Coronary artery (tissue), 2 donors: ENCODE measurements around the gene FRMD3.
"Not testable (repeated sequence)": the region's sequence is repeated elsewhere in the genome, so short reads cannot be mapped to it uniquely, and the experiment has no call there.

ENCODE experiments used
- DNase-seq: peaks from one replicate; pipeline ENCODE4 v3.0.0-alpha.2; 2017; ENCODE audit warnings: low spot score
- H3K27ac ChIP-seq, 2 donors: fragments of 200-600 bp; sonication (generic); one replicate each; pipeline ENCODE4 v1.5.1; 2016 to 2019
- H3K4me3 ChIP-seq: fragments of 200-600 bp; sonication (generic); 2 replicates; pipeline ENCODE4 v1.5.1; 2016; ENCODE audit warnings: mild to moderate bottlenecking, moderate library complexity
- CTCF ChIP-seq: fragments of 200-600 bp; sonication (generic); IDR thresholded peaks from one replicate; pipeline ENCODE4 v1.5.1; 2019; ENCODE audit warnings: antibody characterized with exemption

Gene FRMD3

GRCh38 chr9:83382421-83382820 is 155.8 kb downstream of the FRMD3 start:
- DNase-seq = no peak

DNA sequence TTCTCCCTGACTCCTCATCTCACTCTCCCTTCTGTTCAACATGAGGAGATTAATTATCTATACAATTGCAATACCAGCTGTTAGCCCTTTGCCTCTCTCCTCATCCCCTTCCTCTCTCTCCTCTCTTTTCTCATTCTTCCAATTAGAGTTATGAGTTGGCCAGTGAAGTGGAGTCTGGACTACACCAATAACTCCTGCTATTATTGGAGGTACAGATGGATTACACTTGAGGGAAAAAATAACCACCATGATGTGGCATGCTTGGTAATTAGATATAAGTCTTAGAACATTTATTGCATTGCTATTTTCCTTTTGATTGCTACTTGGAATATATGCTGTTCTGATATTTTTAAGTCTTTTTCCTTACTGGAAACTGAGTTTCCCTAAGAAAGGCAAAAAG is 159.2 kb downstream of the FRMD3 start:
- no peak for TF ChIP-seq CTCF
- no peak overlapping the region for H3K4me3 ChIP-seq
- no peak for DNase-seq
- no peak overlapping the region for H3K27ac ChIP-seq

More at GRCh38 chr9:83382421-83382820, 155.8 kb downstream of the FRMD3 start:
- TF ChIP-seq CTCF = no peak
- Histone ChIP-seq H3K27ac (no peak overlapping the region), H3K4me3 (no peak overlapping the region)

GRCh38 chr9:83372957-83373356 is 165.2 kb downstream of the FRMD3 start:
- Histone ChIP-seq H3K4me3 (no peak overlapping the region), H3K27ac (no peak overlapping the region)
- no peak for TF ChIP-seq CTCF
- DNase-seq = no peak

GRCh38 chr9:83367326-83367725 is 170.9 kb downstream of the FRMD3 start:
- no peak overlapping the region for H3K4me3 ChIP-seq
- no peak for DNase-seq
- no peak for TF ChIP-seq CTCF
- no peak overlapping the region for H3K27ac ChIP-seq

- Histone ChIP-seq H3K27ac (no peak overlapping the region), H3K4me3 (no peak overlapping the region)
- no peak for DNase-seq
- TF ChIP-seq CTCF = no peak
Observed at GRCh38 chr9:83362341-83362995, 175.7 kb downstream of the FRMD3 start.

- TF ChIP-seq CTCF = no peak
- no peak overlapping the region for H3K4me3 ChIP-seq
Observed at GRCh38 chr9:83359039-83359438, 179.2 kb downstream of the FRMD3 start.

GRCh38 chr9:83358493-83358892 is 179.7 kb downstream of the FRMD3 start:
- H3K4me3 ChIP-seq, H3K27ac ChIP-seq, DNase-seq: not testable (repeated sequence)

More at GRCh38 chr9:83359039-83359438, 179.2 kb downstream of the FRMD3 start:
- DNase-seq = no peak
- H3K27ac ChIP-seq = no peak overlapping the region
